Suprapubic skin (tissue), 4 donors: ENCODE measurements around the gene KLHL26.
A peak's percentile ranks its signal among the peaks of the same experiment; 100 is the strongest.

ENCODE experiments used
- CTCF ChIP-seq, 2 donors: fragments of 200-600 bp in 1 of 2; fragments of 450-650 bp in 1 of 2; sonication (generic) in 1 of 2; IDR thresholded peaks; one replicate each; pipeline ENCODE4 v1.5.1; 2016 to 2019; ENCODE audit warnings: antibody characterized with exemption in 2 of 2, mild to moderate bottlenecking in 1 of 2, moderate library complexity in 1 of 2
- POLR2A ChIP-seq, 2 donors: fragments of 450-650 bp; IDR thresholded peaks; one replicate each; pipeline ENCODE4 v1.6.1; 2017; ENCODE audit warnings: antibody characterized with exemption in 2 of 2, mild to moderate bottlenecking in 2 of 2, moderate library complexity in 2 of 2
- POLR2AphosphoS5 ChIP-seq, 3 donors: sonication (generic); formaldehyde crosslinking; IDR thresholded peaks; one replicate each; pipeline ENCODE4 v1.6.1; 2017; ENCODE audit warnings: antibody characterized with exemption in 3 of 3

GRCh38 chr19:18629166-18630088, 7.4 kb upstream of the KLHL26 start:
- TF ChIP-seq CTCF (IDR thresholded peaks at IDR 0.05) (no peak), POLR2A (IDR thresholded peaks at IDR 0.05) (no peak), POLR2AphosphoS5 (IDR thresholded peaks at IDR 0.05) (peak; percentile 79 to 98 (median 82))
